Activated CD8-positive, alpha-beta memory T cell treated with anti-CD3 and anti-CD28 coated beads for 1 hour (primary cell): Measurements from ENCODE around the gene TSPAN17.

Experiments used
- DNase-seq, 2 donors: peaks; one replicate each; pipeline ENCODE4 v3.0.0-alpha.2; 2020; ENCODE audit warnings: low read depth in 1 of 2; ENCODE audit errors: extremely low read depth in 1 of 2

Gene TSPAN17

GRCh38 chr5:176702671-176703641 lies 55.7 kb downstream of the TSPAN17 start:
- DNase-seq: no peak

GRCh38 chr5:176703857-176704256 lies 56.6 kb downstream of the TSPAN17 start:
- DNase-seq: no peak

GRCh38 chr5:176704355-176704754 lies 57.1 kb downstream of the TSPAN17 start:
- DNase-seq: no peak

GRCh38 chr5:176704817-176705216 lies 57.5 kb downstream of the TSPAN17 start:
- DNase-seq: no peak
